SK-N-SH (cell line): Measurements from ENCODE around the gene TBC1D1. TPM values are rescaled to one million over a fixed set of nuclear protein-coding genes. Genes with fewer than 3 reads are reported as not detected.

Experiments used
- CTCF ChIA-PET: fragments of 300-600, 350-600 bp; formaldehyde crosslinking; extraction: SDS; loops from one replicate; lab custom pipeline; 2021; lab: Yijun Ruan, JAX
- POLR2A ChIA-PET: fragments of 350-600 bp; sonication (Branson Sonifier 250); formaldehyde crosslinking; extraction: SDS; loops from one replicate; lab custom pipeline; 2020; ENCODE audit warnings: antibody characterized with exemption, inconsistent platforms; lab: Yijun Ruan, JAX
- DNase-seq: peaks from one replicate; pipeline ENCODE4 v3.0.0; 2012
- H2AFZ ChIP-seq: fragments of 200-600 bp; sonication (generic); 2 replicates; pipeline ENCODE4 v1.8.1; 2016; ENCODE audit warnings: antibody characterized with exemption, mild to moderate bottlenecking, low read depth
- H3F3A ChIP-seq: fragments of 200-600 bp; sonication (generic); replicated peaks from 2 replicates; pipeline ENCODE3; 2016; ENCODE audit warnings: antibody characterized with exemption, mild to moderate bottlenecking; ENCODE audit not compliant: insufficient read depth
- H3K27ac ChIP-seq, 2 experiments: fragments of 200-500 bp in 1 of 2; fragments of 200-600 bp in 1 of 2; sonication (Bioruptor generic) in 1 of 2; sonication (generic), shearing (Covaris generic) in 1 of 2; 2 replicates each; pipeline versions ENCODE4 v1.5.1 to v1.6.1; 2014 to 2016; ENCODE audit warnings: low read depth in 2 of 2, inconsistent platforms in 1 of 2, low read length in 1 of 2, mild to moderate bottlenecking in 1 of 2, mixed read lengths in 1 of 2
- H3K27me3 ChIP-seq: fragments of 200-600 bp; sonication (generic), shearing (Covaris generic); 2 replicates; pipeline ENCODE4 v1.6.1; 2016; ENCODE audit warnings: mixed run types; ENCODE audit not compliant: insufficient read depth
- H3K36me3 ChIP-seq, 2 experiments: fragments of 200-500 bp in 1 of 2; fragments of 200-600 bp in 1 of 2; sonication (Bioruptor generic) in 1 of 2; sonication (generic) in 1 of 2; replicated peaks in 1 of 2; 2 replicates each; pipeline versions ENCODE3 to v1.5.1; 2014 to 2016; ENCODE audit warnings: low read length in 1 of 2, mild to moderate bottlenecking in 1 of 2; ENCODE audit not compliant: insufficient read depth in 2 of 2, control insufficient read depth in 1 of 2
- H3K4me1 ChIP-seq, 2 experiments: fragments of 200-500 bp in 1 of 2; fragments of 200-600 bp in 1 of 2; sonication (Bioruptor generic) in 1 of 2; sonication (generic), shearing (Covaris generic) in 1 of 2; 2 replicates each; pipeline versions ENCODE4 v1.5.1 to v1.6.1; 2014 to 2016; ENCODE audit warnings: low read depth in 1 of 2, low read length in 1 of 2, mixed run types in 1 of 2; ENCODE audit not compliant: insufficient read depth in 2 of 2, control insufficient read depth in 1 of 2
- H3K4me2 ChIP-seq: fragments of 200-600 bp; sonication (generic), shearing (Covaris generic); 2 replicates; pipeline ENCODE4 v1.6.1; 2017; ENCODE audit warnings: mixed run types
- H3K4me3 ChIP-seq, 2 experiments: fragments of 200-500 bp in 1 of 2; fragments of 200-600 bp in 1 of 2; sonication (Bioruptor generic) in 1 of 2; sonication (generic), shearing (Covaris generic) in 1 of 2; 2 replicates each; pipeline versions ENCODE4 v1.5.1 to v1.8.1; 2014 to 2016; ENCODE audit warnings: low read depth in 2 of 2, inconsistent platforms in 1 of 2, low read length in 1 of 2, mild to moderate bottlenecking in 1 of 2, mixed read lengths in 1 of 2, moderate library complexity in 1 of 2
- H3K79me2 ChIP-seq: fragments of 200-600 bp; sonication (generic); 2 replicates; pipeline ENCODE4 v1.8.1; 2017; ENCODE audit warnings: mild to moderate bottlenecking; ENCODE audit not compliant: insufficient read depth
- H3K9ac ChIP-seq: fragments of 200-600 bp; sonication (generic); 2 replicates; pipeline ENCODE4 v1.6.1; 2017; ENCODE audit warnings: mixed run types
- H3K9me2 ChIP-seq: fragments of 200-600 bp; sonication (generic); 2 replicates; pipeline ENCODE4 v1.6.1; 2017; ENCODE audit warnings: mixed run types
- H3K9me3 ChIP-seq: fragments of 200-600 bp; sonication (generic); 2 replicates; pipeline ENCODE4 v1.6.1; 2017; ENCODE audit warnings: mixed run types, mild to moderate bottlenecking, moderate library complexity
- H4K20me1 ChIP-seq: fragments of 200-600 bp; sonication (generic); 2 replicates; pipeline ENCODE4 v1.6.1; 2017; ENCODE audit warnings: mild to moderate bottlenecking, mixed run types; ENCODE audit not compliant: insufficient read depth
- ELF1 ChIP-seq: IDR thresholded peaks from 2 replicates; pipeline ENCODE4 v1.4.0; 2012
- EP300 ChIP-seq, 2 experiments: IDR thresholded peaks; 2 replicates each; pipeline versions ENCODE4 v1.4.0 to v1.6.1; 2012; ENCODE audit warnings: borderline replicate concordance in 1 of 2, low read depth in 1 of 2, low read length in 1 of 2
- EZH2phosphoT487 ChIP-seq: fragments of 200-600 bp; sonication (generic); IDR thresholded peaks from 2 replicates; pipeline ENCODE4 v1.6.1; 2017; ENCODE audit warnings: low read depth, mixed run types, mild to moderate bottlenecking, antibody characterized with exemption, moderate library complexity, borderline replicate concordance
- FOSL2 ChIP-seq: IDR thresholded peaks from 2 replicates; pipeline ENCODE4 v1.4.0; 2012; ENCODE audit warnings: low read depth, mild to moderate bottlenecking, moderate library complexity, borderline replicate concordance
- FOXJ3 ChIP-seq: sonication (generic); formaldehyde crosslinking; IDR thresholded peaks from 2 replicates; pipeline ENCODE4 v1.5.1; 2020; ENCODE audit warnings: mild to moderate bottlenecking, missing genetic modification reagents
- GABPA ChIP-seq: IDR thresholded peaks from 2 replicates; pipeline ENCODE4 v1.4.0; 2012; ENCODE audit warnings: low read depth, mild to moderate bottlenecking
- GATA2 ChIP-seq: sonication (generic); formaldehyde crosslinking; IDR thresholded peaks from 2 replicates; pipeline ENCODE4 v1.5.0; 2020; ENCODE audit warnings: mild to moderate bottlenecking, missing genetic modification reagents
- JUND ChIP-seq: IDR thresholded peaks from 2 replicates; pipeline ENCODE4 v1.4.0; 2012
- NRF1 ChIP-seq: IDR thresholded peaks from 2 replicates; pipeline ENCODE4 v1.6.1; 2012; ENCODE audit warnings: low read depth, mild to moderate bottlenecking, low read length
- POLR2AphosphoS5 ChIP-seq: IDR thresholded peaks from 2 replicates; pipeline ENCODE4 v1.6.1; 2012; ENCODE audit warnings: low read depth, low read length
- RAD21 ChIP-seq: IDR thresholded peaks from 2 replicates; pipeline ENCODE4 v1.6.1; 2012; ENCODE audit warnings: mild to moderate bottlenecking, low read length
- RFX5 ChIP-seq: IDR thresholded peaks from 2 replicates; pipeline ENCODE4 v1.6.1; 2012; ENCODE audit warnings: mild to moderate bottlenecking, improper control_type of control experiment, low read length
- SIN3A ChIP-seq: IDR thresholded peaks from 2 replicates; pipeline ENCODE4 v1.6.1; 2012; ENCODE audit warnings: low read depth, mild to moderate bottlenecking, low read length, moderate library complexity, borderline replicate concordance
- SMC3 ChIP-seq: IDR thresholded peaks from 2 replicates; pipeline ENCODE4 v1.6.1; 2012; ENCODE audit warnings: low read depth, low read length, improper control_type of control experiment
- TAF1 ChIP-seq: IDR thresholded peaks from 2 replicates; pipeline ENCODE4 v1.6.1; 2012; ENCODE audit warnings: low read depth, mild to moderate bottlenecking, low read length, moderate library complexity, borderline replicate concordance
- TEAD4 ChIP-seq: IDR thresholded peaks from 2 replicates; pipeline ENCODE4 v1.4.0; 2012; ENCODE audit warnings: mild to moderate bottlenecking, borderline replicate concordance; ENCODE audit not compliant: insufficient read depth
- YY1 ChIP-seq: IDR thresholded peaks from 2 replicates; pipeline ENCODE4 v1.4.0; 2012; ENCODE audit warnings: low read depth, mild to moderate bottlenecking
- WGBS: methylation state at CpG from one replicate; pipeline ENCODE4 v1.1.6; 2017; ENCODE audit warnings: low lambda C conversion rate; 5-methylcytosine and 5-hydroxymethylcytosine counted together
- polyA plus RNA-seq, 3 experiments: library from polyadenylated mRNA; depleted of rRNA; stranded (reverse); fragments of >200 nt; gene quantifications; 2 replicates each; pipeline ENCODE4 v1.2.3, GENCODE V29; 2012
- TF ChIP-seq, protein P1 (sequence below): IDR thresholded peaks from 2 replicates; pipeline ENCODE4 v1.4.0; 2012; ENCODE audit warnings: low read depth, borderline replicate concordance
- TF ChIP-seq, protein P2 (sequence below): fragments of 150-350 bp; IDR thresholded peaks from 2 replicates; pipeline ENCODE4 v1.6.1; 2017; ENCODE audit warnings: antibody characterized with exemption, low read length, low read depth, borderline replicate concordance
- TF ChIP-seq, protein P3 (sequence below): IDR thresholded peaks from 2 replicates; pipeline ENCODE4 v1.6.1; 2012; ENCODE audit warnings: mild to moderate bottlenecking, low read depth, low read length, moderate library complexity
- TF ChIP-seq, protein P4 (sequence below): IDR thresholded peaks from 2 replicates; pipeline ENCODE4 v1.4.0; 2012; ENCODE audit warnings: low read depth

The TBC1D1 gene
- polyA plus RNA-seq, 1 of the 3 experiments (the other 2 are of a cell fraction), result 29.8 TPM

DNA sequence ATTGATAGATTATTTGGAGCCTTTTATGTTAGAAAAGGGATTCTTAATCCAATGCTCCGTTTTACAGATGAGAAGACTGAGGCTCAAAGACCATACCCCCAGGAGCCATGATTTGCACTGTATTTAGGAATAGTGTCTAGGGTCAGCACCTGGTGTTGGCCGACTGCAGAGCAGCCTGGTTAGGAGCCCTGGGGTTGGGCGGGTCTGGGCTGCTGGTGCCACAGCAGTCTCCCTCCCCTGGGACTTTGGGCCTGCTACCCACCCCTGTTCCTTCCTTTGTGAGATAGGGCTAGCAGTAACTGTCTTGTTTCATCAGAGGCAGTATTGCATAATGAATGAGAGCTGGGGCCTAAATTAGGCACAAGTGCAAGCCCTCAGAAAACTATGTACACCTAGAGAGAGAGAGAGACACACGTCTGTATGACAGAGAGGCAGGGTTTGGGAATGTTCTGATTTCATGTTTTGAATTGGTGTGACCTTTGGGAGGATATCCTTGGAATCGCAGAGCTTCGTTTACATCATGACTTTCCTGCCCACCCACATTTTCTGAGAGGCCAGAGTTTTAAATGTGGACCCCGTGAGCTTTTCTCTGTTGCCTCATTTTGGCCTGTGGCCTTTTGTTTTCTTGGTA lies 181.0 kb downstream of the TBC1D1 start (continued):
- TF ChIP-seq FOSL2, result no peak
- no peak for TF ChIP-seq SIN3A
- TF ChIP-seq, protein P1, sequence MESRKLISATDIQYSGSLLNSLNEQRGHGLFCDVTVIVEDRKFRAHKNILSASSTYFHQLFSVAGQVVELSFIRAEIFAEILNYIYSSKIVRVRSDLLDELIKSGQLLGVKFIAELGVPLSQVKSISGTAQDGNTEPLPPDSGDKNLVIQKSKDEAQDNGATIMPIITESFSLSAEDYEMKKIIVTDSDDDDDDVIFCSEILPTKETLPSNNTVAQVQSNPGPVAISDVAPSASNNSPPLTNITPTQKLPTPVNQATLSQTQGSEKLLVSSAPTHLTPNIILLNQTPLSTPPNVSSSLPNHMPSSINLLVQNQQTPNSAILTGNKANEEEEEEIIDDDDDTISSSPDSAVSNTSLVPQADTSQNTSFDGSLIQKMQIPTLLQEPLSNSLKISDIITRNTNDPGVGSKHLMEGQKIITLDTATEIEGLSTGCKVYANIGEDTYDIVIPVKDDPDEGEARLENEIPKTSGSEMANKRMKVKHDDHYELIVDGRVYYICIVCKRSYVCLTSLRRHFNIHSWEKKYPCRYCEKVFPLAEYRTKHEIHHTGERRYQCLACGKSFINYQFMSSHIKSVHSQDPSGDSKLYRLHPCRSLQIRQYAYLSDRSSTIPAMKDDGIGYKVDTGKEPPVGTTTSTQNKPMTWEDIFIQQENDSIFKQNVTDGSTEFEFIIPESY, result no peak
- no peak for TF ChIP-seq FOXJ3 (CRISPR knock-in tag)
- TF ChIP-seq JUND, result no peak
- TF ChIP-seq RFX5, result no peak
- TF ChIP-seq TAF1, result no peak
- TF ChIP-seq POLR2AphosphoS5, result no peak

DNA sequence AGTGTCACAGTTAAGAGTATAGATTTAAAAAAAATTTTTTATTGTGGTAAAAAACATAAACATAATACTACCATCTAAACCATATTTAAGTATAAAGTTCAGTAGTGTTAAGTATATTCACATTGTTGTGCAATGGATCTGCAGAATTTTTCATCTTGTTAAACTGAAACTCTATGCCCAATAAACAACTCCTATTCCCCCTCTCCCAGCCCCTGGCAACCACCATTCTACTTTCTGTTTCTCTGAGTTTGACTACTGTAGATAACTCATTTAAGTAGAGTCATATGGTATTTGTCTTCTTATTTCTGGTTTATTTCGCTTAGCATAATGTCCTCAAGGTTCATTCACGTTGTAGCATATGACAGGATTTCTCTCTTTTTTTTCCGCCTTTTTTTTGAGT lies 181.7 kb downstream of the TBC1D1 start:
- CTCF ChIA-PET, result interaction anchor here (1.0 to 1.3 kb wide), 3 partner anchors 102 to 247 kb away, joined by 3 to 5 read pairs (median 3); no protein-coding TSS in a partner anchor

More for the DNA sequence above, 181.7 kb downstream of the TBC1D1 start:
- Histone ChIP-seq H3K9me3 (no peaks in the 10 kb centered on the region), H3K4me1 (peaks cover 4 to 6% of the 10 kb centered on the region in 2 experiments; a peak in 2 of 4 replicates), H3K27me3 (no peaks in the 10 kb centered on the region), H3K36me3 (peaks cover 0 to 2% of the 10 kb centered on the region in 2 experiments), H4K20me1 (no peaks in the 10 kb centered on the region), H3K9me2 (no peaks in the 10 kb centered on the region), H3K4me3 (no peak overlapping the region), H3F3A (no peaks in the 10 kb centered on the region), H3K27ac (no peak overlapping the region), H2AFZ (no peak overlapping the region), H3K4me2 (no peak overlapping the region), H3K9ac (no peak overlapping the region), H3K79me2 (no peaks in the 10 kb centered on the region)
- POLR2A ChIA-PET, result no interaction called here
- WGBS, result 86% methylated on average over 3 of the region's 3 CpGs
- TF ChIP-seq NRF1, result no peak
- no peak for TF ChIP-seq RFX5
- TF ChIP-seq JUND, result no peak
- no peak for TF ChIP-seq GABPA
- TF ChIP-seq, protein P2, sequence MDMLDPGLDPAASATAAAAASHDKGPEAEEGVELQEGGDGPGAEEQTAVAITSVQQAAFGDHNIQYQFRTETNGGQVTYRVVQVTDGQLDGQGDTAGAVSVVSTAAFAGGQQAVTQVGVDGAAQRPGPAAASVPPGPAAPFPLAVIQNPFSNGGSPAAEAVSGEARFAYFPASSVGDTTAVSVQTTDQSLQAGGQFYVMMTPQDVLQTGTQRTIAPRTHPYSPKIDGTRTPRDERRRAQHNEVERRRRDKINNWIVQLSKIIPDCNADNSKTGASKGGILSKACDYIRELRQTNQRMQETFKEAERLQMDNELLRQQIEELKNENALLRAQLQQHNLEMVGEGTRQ, result no peak
- no peak for TF ChIP-seq EZH2phosphoT487
- TF ChIP-seq TAF1, result no peak
- no peak for TF ChIP-seq TEAD4
- TF ChIP-seq ELF1, result no peak
- TF ChIP-seq, protein P1, result no peak
- TF ChIP-seq FOSL2, result no peak
- TF ChIP-seq, protein P3, sequence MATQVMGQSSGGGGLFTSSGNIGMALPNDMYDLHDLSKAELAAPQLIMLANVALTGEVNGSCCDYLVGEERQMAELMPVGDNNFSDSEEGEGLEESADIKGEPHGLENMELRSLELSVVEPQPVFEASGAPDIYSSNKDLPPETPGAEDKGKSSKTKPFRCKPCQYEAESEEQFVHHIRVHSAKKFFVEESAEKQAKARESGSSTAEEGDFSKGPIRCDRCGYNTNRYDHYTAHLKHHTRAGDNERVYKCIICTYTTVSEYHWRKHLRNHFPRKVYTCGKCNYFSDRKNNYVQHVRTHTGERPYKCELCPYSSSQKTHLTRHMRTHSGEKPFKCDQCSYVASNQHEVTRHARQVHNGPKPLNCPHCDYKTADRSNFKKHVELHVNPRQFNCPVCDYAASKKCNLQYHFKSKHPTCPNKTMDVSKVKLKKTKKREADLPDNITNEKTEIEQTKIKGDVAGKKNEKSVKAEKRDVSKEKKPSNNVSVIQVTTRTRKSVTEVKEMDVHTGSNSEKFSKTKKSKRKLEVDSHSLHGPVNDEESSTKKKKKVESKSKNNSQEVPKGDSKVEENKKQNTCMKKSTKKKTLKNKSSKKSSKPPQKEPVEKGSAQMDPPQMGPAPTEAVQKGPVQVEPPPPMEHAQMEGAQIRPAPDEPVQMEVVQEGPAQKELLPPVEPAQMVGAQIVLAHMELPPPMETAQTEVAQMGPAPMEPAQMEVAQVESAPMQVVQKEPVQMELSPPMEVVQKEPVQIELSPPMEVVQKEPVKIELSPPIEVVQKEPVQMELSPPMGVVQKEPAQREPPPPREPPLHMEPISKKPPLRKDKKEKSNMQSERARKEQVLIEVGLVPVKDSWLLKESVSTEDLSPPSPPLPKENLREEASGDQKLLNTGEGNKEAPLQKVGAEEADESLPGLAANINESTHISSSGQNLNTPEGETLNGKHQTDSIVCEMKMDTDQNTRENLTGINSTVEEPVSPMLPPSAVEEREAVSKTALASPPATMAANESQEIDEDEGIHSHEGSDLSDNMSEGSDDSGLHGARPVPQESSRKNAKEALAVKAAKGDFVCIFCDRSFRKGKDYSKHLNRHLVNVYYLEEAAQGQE, result no peak
- TF ChIP-seq EP300 (IDR thresholded peaks at IDR 0.05; ENCODE audit: borderline replicate concordance in 1 of 2, low read depth in 1 of 2, low read length in 1 of 2), result no peak
- TF ChIP-seq FOXJ3 (CRISPR knock-in tag), result no peak
- no peak for TF ChIP-seq GATA2 (CRISPR knock-in tag)
- no peak for TF ChIP-seq SMC3
- TF ChIP-seq, protein P4, sequence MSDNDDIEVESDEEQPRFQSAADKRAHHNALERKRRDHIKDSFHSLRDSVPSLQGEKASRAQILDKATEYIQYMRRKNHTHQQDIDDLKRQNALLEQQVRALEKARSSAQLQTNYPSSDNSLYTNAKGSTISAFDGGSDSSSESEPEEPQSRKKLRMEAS, result no peak
- no peak for TF ChIP-seq YY1
- no peak for TF ChIP-seq RAD21
- DNase-seq, result no peak
